Nucleus accumbens (tissue), 56 donors: Measurements from ENCODE around the gene GUCA2B.

ENCODE experiments used
- DNase-seq, 56 donors: peaks; one replicate each; lab custom pipeline; 2025; lab: John Stamatoyannopoulos, UW

The GUCA2B gene

DNA sequence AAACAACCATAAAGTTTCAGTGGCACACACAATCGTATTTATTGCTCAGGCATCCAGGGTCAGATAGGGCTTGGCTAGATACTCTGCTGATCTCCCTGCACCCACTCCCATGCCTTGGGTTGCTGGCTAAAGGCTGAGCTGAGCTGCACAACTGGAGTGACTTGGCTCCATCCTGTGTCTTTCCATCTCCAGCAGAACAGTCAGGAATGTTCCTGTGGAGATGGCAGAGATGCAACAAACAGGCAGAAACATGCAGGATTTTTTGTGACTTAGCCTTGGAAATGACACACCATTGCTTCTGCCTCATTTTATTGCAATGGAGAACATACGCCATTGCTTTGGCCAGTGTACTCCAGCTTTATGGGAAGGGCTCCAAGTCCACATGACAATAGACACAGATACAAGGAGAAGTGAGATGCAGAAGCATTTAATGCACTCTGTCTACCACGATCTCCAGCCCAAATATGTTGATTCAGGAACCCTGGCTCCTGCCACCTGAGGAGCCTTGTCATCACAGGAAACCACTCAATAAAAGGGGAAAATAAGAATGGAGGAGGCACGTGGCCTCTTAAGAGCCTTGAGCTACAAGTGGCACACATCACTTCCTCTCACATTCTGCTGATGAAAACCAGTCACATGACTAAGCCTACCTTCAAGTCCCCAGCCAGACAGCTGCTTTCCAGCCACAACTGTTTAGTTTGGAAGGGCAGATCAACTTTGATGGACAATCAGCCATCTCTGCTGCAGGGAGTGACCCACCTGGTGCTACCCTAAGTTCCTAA lies 10.1 kb upstream of the GUCA2B start:
- DNase-seq = no peak

GRCh38 chr1:42143896-42144710 lies 9.1 kb upstream of the GUCA2B start:
- no peak for DNase-seq

- DNase-seq = no peak
These were observed 8.4 kb upstream of the GUCA2B start for GRCh38 chr1:42144711-42145388.

DNA sequence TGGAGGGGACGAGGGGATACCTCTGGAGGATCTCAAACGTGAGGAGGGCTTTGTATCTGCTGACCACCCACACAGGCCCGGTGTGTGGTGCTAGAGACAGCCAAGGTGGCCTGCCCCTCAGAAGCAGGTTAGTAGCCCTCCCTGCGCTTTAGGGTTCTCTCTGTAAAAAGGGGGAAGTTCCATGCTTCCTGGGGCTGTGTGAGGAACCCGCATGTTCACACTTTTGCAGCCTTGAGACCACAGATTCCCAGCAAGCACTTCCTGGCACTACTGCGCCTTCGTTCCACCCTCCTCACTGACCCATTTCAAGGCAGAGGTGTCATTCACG lies 7.9 kb upstream of the GUCA2B start:
- no peak for DNase-seq

DNA sequence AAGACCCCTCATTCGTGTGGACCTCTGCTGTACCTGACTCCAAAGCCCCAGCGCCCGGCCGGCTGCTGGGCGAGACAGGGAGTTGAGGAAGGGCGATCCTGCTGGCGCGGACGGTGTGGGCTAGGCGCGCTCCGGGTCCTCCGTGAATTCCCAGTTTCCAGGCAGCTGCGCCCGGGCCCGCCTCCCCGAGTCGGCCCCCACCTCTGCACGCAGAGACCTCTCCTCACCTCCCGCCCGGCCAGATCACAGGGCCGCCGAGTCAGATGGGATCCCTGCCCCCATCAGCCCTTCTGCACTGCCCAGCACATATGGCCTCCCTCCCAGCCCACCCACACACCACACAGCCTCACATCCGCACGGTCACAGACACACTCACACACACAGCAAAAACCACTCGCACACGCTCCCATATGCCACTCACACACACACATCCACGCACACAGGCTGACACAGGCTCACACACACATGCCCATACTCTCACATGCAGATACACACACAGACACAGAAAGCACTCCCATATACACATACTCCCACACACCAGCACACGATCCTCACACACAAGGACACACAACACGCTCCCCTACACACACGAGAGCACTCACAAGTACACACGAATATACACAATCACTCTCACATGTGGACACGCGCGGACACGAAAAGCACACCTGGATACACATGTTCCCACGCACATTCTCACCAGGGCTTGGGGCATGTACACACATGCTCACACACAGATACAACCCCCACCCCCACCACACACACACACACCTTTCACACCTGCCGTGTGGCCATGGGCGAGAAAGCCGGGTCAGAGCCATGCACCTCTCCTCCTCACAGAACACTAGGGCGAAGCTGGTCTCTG lies 7.2 kb upstream of the GUCA2B start:
- no peak for DNase-seq

DNA sequence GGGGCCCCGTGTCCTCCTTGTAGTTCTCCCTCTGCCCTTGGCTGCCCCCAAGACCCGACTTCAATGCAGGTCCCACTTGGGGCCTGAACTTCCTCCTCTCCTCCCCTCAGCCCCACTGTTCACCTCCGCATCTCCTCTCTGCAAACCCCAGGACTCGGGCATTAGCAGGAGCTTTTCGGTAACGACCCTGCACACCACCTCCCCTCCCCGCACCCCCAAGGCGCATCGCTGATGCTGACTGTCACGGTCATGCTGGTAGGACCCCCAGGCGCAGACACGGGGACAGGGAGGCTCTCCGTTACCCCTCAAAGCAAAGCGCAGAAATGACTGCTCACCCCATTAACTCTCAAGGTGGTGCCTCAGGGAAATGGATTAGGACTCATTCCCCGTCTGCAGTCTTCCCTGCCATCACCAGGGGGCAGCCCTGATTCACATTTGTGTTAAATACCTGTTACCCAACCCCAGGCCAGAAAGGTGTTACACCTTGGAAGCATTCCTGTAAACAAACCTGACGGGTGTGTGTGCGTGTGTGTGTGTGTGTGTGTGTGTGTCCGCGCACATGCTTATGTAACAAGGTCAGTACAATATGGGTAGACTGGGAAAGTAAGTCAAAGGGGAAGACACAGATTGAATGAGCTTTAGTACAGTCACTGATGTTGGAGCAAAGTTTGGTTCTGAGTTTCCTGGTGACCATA lies 6.4 kb upstream of the GUCA2B start:
- peak in 28 of 56 donors; percentile 9 to 83 (median 28) for DNase-seq

DNA sequence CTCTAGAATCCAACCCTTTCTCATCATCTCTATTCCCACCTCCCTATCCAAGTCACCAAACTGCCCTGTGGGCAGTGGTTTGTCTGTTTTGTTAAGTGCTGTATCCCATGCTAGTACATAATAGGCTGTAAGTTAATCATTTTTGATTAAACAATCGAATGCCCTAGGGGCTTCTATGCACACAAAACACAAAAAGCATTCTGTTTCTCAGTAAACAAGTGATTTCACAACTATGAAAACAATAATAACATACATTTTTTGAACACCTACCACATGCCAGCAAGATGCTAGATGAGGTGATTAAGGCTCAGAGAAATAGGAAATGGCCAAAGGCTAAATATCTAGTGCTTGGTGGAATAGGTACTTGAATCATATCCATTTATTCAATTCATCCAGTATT lies 5.0 kb upstream of the GUCA2B start:
- no peak for DNase-seq

GRCh38 chr1:42150651-42151050 lies 2.6 kb upstream of the GUCA2B start:
- DNase-seq = no peak

GRCh38 chr1:42152119-42152518 lies 1.1 kb upstream of the GUCA2B start:
- DNase-seq = no peak

DNA sequence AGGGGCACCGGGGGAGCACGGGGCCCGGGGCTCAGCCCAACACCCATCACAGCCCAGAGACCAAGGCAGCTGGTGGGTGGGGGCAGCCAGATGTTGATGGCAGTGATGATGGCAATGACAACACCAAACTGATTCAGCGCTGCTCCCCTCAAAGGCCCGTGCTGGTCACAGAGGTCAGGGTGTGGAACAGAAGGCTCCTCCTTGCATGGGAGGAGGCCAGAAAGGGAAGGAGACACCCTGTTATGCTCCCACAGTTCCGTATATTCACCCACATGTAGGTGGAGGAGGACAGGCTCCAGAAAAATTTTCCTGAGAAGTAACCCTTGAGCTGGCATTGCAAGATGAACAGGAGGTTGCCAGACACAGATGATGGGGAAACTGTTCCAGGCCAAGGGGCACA lies 414 bp downstream of the GUCA2B start:
- no peak for DNase-seq

DNA sequence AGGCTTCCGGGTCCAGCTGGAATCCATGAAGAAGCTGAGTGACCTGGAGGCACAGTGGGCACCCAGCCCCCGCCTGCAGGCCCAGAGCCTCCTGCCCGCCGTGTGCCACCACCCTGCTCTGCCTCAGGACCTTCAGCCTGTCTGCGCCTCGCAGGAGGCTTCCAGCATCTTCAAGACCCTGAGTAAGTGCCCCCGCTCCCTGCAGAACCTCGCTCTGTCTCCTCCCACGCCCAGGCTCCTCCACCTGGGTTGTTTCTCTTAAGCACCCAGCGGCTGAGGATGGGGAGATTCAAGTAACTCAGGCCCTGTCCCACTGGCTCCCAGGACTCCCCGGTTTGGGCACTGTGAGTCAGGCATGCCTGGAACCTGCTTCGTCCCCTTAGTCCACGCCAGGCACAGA lies 1.5 kb downstream of the GUCA2B start:
- no peak for DNase-seq

DNA sequence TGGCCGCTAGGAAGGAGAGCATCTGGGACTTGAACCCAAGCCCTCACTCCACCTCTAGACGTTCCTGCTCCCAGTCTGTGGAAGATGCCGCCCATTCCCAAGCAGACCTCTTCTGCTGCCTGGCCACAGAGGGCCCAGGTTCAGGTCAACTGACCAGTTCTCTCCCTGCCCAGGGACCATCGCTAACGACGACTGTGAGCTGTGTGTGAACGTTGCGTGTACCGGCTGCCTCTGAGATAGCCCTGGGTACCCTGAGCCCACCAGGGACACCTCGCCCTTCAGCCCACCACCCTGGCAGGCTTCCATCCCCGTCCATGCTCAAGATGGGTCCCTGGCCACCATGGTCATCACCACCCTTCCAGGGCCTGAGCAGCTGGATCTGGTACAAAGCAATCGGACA lies 2.2 kb downstream of the GUCA2B start:
- no peak for DNase-seq

GRCh38 chr1:42157667-42158066 lies 4.5 kb downstream of the GUCA2B start:
- DNase-seq = no peak

DNA sequence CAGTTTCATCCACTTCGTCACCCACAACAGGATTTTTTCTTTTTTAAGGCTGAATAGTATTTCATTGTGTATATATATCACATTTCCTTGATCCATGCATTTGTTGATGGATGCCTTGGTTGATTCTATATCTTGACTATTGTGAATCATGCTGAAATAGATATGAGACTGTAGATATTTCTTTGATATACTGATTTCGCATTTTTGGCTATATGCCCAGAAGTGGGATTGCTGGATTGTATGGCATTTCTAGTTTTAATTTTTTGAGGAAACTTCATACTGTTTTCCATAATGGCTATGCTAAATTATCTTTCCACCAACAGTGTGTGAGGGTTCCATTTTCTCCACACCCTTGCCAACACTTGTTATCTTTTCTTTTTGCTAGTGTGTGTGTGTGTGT lies 5.0 kb downstream of the GUCA2B start:
- DNase-seq = no peak

DNA sequence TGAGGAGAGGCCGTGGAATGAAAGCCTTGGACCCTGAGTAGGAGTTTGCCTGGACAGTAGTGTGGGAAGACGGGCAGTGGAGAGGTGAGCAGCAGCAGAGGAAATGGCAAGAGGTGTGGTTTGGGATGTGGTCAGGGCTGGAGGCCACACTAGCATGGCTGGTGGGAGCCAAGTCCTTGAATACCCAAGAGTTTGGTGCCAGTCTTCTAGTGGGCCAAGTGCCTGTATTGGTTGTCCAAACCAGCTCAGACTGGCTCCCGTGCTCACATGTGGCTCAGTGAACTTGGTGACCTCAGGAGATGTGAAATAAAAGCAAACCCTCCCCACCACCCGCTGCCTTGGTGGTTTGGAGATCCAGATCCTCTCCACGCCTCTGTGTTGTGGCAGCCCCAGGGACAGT lies 9.0 kb downstream of the GUCA2B start:
- no peak for DNase-seq

- no peak for DNase-seq
These were observed 9.9 kb downstream of the GUCA2B start for GRCh38 chr1:42163114-42163513.

GRCh38 chr1:42163536-42164503 lies 10.6 kb downstream of the GUCA2B start:
- DNase-seq = no peak

GRCh38 chr1:42164551-42165420 lies 11.6 kb downstream of the GUCA2B start, which contains the start of gene GUCA2A:
GUCA2A (minus strand) TSS chr1:42164745; CDS start chr1:42164712, 33 bp downstream.
- DNase-seq = no peak
